ENCODE results near the gene ZG16B. TPM values are rescaled to one million over a fixed set of nuclear protein-coding genes. Genes with fewer than 3 reads are reported as not detected.

Gene ZG16B
- total and polyA plus RNA-seq, 8 donors = 0.27 to 1.4 (median 0.63) TPM

DNA sequence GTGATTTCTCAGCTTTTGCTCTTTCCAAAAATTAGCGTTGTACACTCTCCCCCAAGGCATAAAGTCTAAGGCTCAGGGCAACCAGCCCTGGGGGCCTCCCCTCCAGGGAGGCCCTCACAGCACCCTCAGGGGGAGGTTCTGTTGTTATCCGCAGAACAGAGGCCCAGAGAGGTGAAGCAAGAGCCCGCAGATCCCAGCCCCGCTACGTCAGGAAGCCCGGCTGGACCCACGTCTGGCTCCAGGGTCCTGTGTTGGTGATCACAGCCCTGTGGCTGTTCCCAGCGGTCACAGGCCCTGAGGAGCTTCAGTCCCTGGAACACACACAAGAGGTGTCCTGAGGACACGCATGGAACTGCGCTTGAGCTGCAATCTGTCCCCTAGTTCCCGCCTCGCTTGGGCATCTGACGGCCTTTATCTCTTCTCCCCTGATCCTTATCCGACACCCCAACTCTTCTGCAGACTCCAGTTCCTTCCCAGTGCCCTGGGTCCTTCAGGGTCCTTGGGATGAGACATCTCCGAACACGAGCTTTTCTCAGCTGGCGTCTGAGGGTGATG lies 1.1 kb upstream of the ZG16B start:
- Histone ChIP-seq H3K9me3 (no peaks in the 10 kb centered on the region), H3K27me3 (peaks cover 0 to 13% of the 10 kb centered on the region in 2 donors), H3K27ac (no peak overlapping the region), H3K36me3 (no peaks in the 10 kb centered on the region), H3K4me3 (no peak overlapping the region), H3K4me1 (peaks cover 0 to 12% of the 10 kb centered on the region in 2 donors)
- ATAC-seq (no peak), DNase-seq (peak in 1 of 4 donors; percentile 61)
- intact Hi-C loops (cut with DNase I) = no loop called here
- TF ChIP-seq, protein P1, sequence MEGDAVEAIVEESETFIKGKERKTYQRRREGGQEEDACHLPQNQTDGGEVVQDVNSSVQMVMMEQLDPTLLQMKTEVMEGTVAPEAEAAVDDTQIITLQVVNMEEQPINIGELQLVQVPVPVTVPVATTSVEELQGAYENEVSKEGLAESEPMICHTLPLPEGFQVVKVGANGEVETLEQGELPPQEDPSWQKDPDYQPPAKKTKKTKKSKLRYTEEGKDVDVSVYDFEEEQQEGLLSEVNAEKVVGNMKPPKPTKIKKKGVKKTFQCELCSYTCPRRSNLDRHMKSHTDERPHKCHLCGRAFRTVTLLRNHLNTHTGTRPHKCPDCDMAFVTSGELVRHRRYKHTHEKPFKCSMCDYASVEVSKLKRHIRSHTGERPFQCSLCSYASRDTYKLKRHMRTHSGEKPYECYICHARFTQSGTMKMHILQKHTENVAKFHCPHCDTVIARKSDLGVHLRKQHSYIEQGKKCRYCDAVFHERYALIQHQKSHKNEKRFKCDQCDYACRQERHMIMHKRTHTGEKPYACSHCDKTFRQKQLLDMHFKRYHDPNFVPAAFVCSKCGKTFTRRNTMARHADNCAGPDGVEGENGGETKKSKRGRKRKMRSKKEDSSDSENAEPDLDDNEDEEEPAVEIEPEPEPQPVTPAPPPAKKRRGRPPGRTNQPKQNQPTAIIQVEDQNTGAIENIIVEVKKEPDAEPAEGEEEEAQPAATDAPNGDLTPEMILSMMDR (IDR thresholded peaks at IDR 0.05) = no peak

DNA sequence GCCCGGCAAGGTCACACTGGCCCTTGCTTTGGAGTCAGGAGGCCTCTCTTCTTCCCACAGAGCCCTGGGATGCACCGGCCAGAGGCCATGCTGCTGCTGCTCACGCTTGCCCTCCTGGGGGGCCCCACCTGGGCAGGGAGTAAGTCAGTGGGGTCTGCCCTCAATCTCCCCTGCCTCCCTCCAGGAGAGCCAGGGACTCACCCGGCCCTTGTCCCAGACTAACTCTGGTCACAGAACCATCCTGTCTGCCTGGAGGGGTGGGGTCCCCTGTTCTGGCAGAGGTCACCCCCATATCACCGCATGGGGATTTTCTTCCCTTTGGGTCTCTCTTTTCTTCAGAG lies 222 bp downstream of the ZG16B start:
- no peaks in the 10 kb centered on the region for H3K36me3 ChIP-seq
- peak in 1 of 4 donors; percentile 55 for DNase-seq
- H3K27me3 ChIP-seq = peaks cover 0 to 10% of the 10 kb centered on the region in 2 donors
- H3K9me3 ChIP-seq = no peaks in the 10 kb centered on the region
- ATAC-seq = no peak
- H3K27ac ChIP-seq = no peak overlapping the region
- TF ChIP-seq, protein P1 (IDR thresholded peaks at IDR 0.05) = no peak
- peaks cover 0 to 12% of the 10 kb centered on the region in 2 donors for H3K4me1 ChIP-seq
- intact Hi-C loops (cut with DNase I) = no loop called here
- no peak overlapping the region for H3K4me3 ChIP-seq

DNA sequence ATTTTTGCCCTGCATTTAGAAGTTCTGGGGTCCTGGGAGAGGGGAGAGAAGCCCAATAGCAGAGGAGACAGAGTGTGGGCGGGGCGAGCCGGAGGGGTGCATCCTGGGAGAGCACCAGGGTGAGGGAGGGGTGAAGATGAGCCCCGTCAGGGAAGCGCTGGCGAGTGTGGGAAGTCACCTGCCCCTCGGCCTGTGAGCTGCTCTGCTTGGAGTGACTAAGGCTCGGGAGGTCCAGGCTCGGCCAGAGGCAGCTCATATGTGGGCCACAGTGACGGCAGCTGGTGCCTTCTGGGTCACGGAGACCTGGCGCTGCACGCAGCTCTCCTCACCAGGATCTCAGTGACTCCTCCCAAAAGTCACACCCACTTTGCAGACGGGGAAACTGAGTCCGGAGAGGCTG lies 1.1 kb downstream of the ZG16B start:
- ATAC-seq (no peak), DNase-seq (peak in 1 of 4 donors; percentile 43)
- Histone ChIP-seq H3K9me3 (no peaks in the 10 kb centered on the region), H3K36me3 (no peaks in the 10 kb centered on the region), H3K4me1 (peaks cover 0 to 12% of the 10 kb centered on the region in 2 donors), H3K4me3 (no peak overlapping the region), H3K27ac (no peak overlapping the region), H3K27me3 (peaks cover 0 to 8% of the 10 kb centered on the region in 2 donors)
- intact Hi-C loops (cut with DNase I) = no loop called here
- TF ChIP-seq, protein P1 (IDR thresholded peaks at IDR 0.05) = no peak

DNA sequence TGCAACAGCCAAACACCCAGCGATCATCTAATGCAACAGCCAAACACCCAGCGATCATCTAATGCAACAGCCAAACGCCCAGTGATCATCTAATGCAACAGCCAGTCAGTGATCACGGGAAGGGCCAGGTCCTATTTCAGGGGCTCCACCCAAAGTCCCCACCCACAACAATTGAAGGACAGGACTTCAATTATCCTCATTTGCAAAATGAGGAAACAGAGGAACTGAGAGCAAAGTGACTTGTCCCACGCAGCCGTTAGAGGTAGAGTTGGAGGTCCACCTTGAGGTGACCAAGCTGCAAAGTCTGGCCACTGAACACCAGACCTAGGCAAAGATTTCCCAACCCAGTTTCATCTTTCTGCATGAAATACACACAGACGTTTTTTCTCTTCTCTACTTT lies 3.7 kb downstream of the ZG16B start:
- no peak for ATAC-seq
- Histone ChIP-seq H3K27ac (no peak overlapping the region), H3K4me1 (peaks cover 0 to 12% of the 10 kb centered on the region in 2 donors)

GRCh38 chr16:2834968-2835367 lies 4.9 kb downstream of the ZG16B start:
- peaks cover 0 to 10% of the 10 kb centered on the region in 2 donors for H3K27me3 ChIP-seq
- no peak for DNase-seq
- H3K4me1 ChIP-seq = peaks cover 0 to 7% of the 10 kb centered on the region in 2 donors
- no peak overlapping the region for H3K27ac ChIP-seq
- H3K36me3 ChIP-seq = no peaks in the 10 kb centered on the region
- no peaks in the 10 kb centered on the region for H3K9me3 ChIP-seq
- intact Hi-C loops (cut with DNase I) = no loop called here
- TF ChIP-seq, protein P1 (IDR thresholded peaks at IDR 0.05) = no peak
- H3K4me3 ChIP-seq = no peak overlapping the region
- ATAC-seq = no peak

More for the DNA sequence above, 3.7 kb downstream of the ZG16B start:
- no peak for DNase-seq
- peaks cover 0 to 11% of the 10 kb centered on the region in 2 donors for H3K27me3 ChIP-seq
- H3K36me3 ChIP-seq = no peaks in the 10 kb centered on the region
- intact Hi-C loops (cut with DNase I) = no loop called here
- H3K9me3 ChIP-seq = no peaks in the 10 kb centered on the region
- TF ChIP-seq, protein P1 (IDR thresholded peaks at IDR 0.05) = no peak
- no peak overlapping the region for H3K4me3 ChIP-seq
